IMR-90 (cell line): ENCODE data around the gene NAV2. TPM values are rescaled to one million over a fixed set of nuclear protein-coding genes. Genes with fewer than 3 reads are reported as not detected.

Experiments used
- ATAC-seq: fragments of 200-7000 bp; cut with Tn5 transposase; 2 replicates; pipeline ENCODE4 v1.9.1; 2020; ENCODE audit warnings: low read depth, mild to moderate bottlenecking, moderate library complexity
- BruUV-seq: library from RNA; stranded (reverse); fragments of 400-500 nt; replicated peaks from 2 replicates; lab custom pipeline; 2021; lab: Mats Ljungman, UMichigan
- CTCF ChIA-PET: fragments of 300-600 bp; formaldehyde crosslinking; extraction: SDS; loops from one replicate; lab custom pipeline; 2021; ENCODE audit warnings: antibody characterized with exemption; lab: Yijun Ruan, JAX
- POLR2A ChIA-PET: fragments of 300-600 bp; sonication (Branson Sonifier 250); formaldehyde crosslinking; loops from one replicate; lab custom pipeline; 2022; ENCODE audit warnings: antibody characterized with exemption; ENCODE audit not compliant: unreplicated experiment; lab: Charles Lee
- DNase-seq: peaks from one replicate; pipeline ENCODE4 v3.0.0; 2013
- H2AFZ ChIP-seq: replicated peaks from 2 replicates; pipeline ENCODE3; 2013; ENCODE audit warnings: low read length, mild to moderate bottlenecking; ENCODE audit not compliant: poor library complexity
- H2AK5ac ChIP-seq: 2 replicates; pipeline ENCODE4 v1.6.1; 2013; ENCODE audit warnings: low read depth, low read length, inconsistent platforms
- H2AK9ac ChIP-seq: replicated peaks from 2 replicates; pipeline ENCODE3; 2013; ENCODE audit warnings: mild to moderate bottlenecking, low read depth, low read length, moderate library complexity; ENCODE audit not compliant: poor library complexity
- H2BK120ac ChIP-seq: 2 replicates; pipeline ENCODE4 v1.6.1; 2013; ENCODE audit warnings: low read depth, low read length, inconsistent platforms
- H2BK15ac ChIP-seq: 3 replicates; pipeline ENCODE4 v1.6.1; 2013; ENCODE audit warnings: low read depth, low read length, inconsistent platforms
- H2BK20ac ChIP-seq: 2 replicates; pipeline ENCODE4 v1.6.1; 2013; ENCODE audit warnings: low read depth, mild to moderate bottlenecking, inconsistent platforms, low read length, moderate library complexity
- H2BK5ac ChIP-seq: 2 replicates; pipeline ENCODE4 v1.6.1; 2013; ENCODE audit warnings: mild to moderate bottlenecking, low read depth, low read length, inconsistent platforms; ENCODE audit not compliant: poor library complexity, severe bottlenecking
- H3K14ac ChIP-seq: replicated peaks from 2 replicates; pipeline ENCODE4 v1.6.1; 2013; ENCODE audit warnings: low read depth, low read length, inconsistent platforms
- H3K18ac ChIP-seq: 2 replicates; pipeline ENCODE4 v1.6.1; 2013; ENCODE audit warnings: low read depth, low read length, control low read depth
- H3K23ac ChIP-seq: 2 replicates; pipeline ENCODE4 v1.6.1; 2013; ENCODE audit warnings: low read depth, low read length, inconsistent platforms
- H3K27ac ChIP-seq: 2 replicates; pipeline ENCODE4 v1.5.1; 2013; ENCODE audit warnings: mild to moderate bottlenecking, control low read depth, low read length; ENCODE audit not compliant: insufficient read depth
- H3K27me3 ChIP-seq: 2 replicates; pipeline ENCODE4 v1.6.1; 2013; ENCODE audit warnings: low read length; ENCODE audit not compliant: control insufficient read depth, insufficient read depth
- H3K36me3 ChIP-seq: 2 replicates; pipeline ENCODE4 v1.6.1; 2013; ENCODE audit warnings: low read length, mixed read lengths; ENCODE audit not compliant: control insufficient read depth, insufficient read depth
- H3K4ac ChIP-seq: 2 replicates; pipeline ENCODE4 v1.6.1; 2013; ENCODE audit warnings: low read depth, low read length, inconsistent platforms
- H3K4me1 ChIP-seq: 2 replicates; pipeline ENCODE4 v1.6.1; 2013; ENCODE audit warnings: low read length, mixed read lengths; ENCODE audit not compliant: control insufficient read depth, insufficient read depth
- H3K4me2 ChIP-seq: 2 replicates; pipeline ENCODE4 v1.6.1; 2013; ENCODE audit warnings: low read depth, mild to moderate bottlenecking, control low read depth, low read length, moderate library complexity
- H3K4me3 ChIP-seq: 2 replicates; pipeline ENCODE4 v1.5.1; 2013; ENCODE audit warnings: low read depth, mild to moderate bottlenecking, control low read depth, low read length, moderate library complexity; ENCODE audit not compliant: insufficient read depth
- H3K56ac ChIP-seq: 2 replicates; pipeline ENCODE4 v1.6.1; 2013; ENCODE audit warnings: low read length, inconsistent platforms; ENCODE audit not compliant: insufficient read depth; ENCODE audit errors: extremely low read depth
- H3K79me1 ChIP-seq, 2 experiments: 2 replicates each; pipeline ENCODE4 v1.6.1; 2013; ENCODE audit warnings: low read length in 2 of 2, inconsistent platforms in 1 of 2, low read depth in 1 of 2
- H3K9ac ChIP-seq: 2 replicates; pipeline ENCODE4 v1.6.1; 2013; ENCODE audit warnings: low read depth, low read length, control low read depth
- H3K9me1 ChIP-seq: 2 replicates; pipeline ENCODE4 v1.6.1; 2013; ENCODE audit warnings: low read length, inconsistent platforms; ENCODE audit not compliant: insufficient read depth
- H3K9me3 ChIP-seq: 2 replicates; pipeline ENCODE4 v1.6.1; 2013; ENCODE audit warnings: low read length; ENCODE audit not compliant: control insufficient read depth, insufficient read depth
- H4K20me1 ChIP-seq: 2 replicates; pipeline ENCODE4 v1.6.1; 2013; ENCODE audit warnings: low read length, inconsistent platforms; ENCODE audit not compliant: insufficient read depth
- H4K5ac ChIP-seq: 2 replicates; pipeline ENCODE4 v1.6.1; 2013; ENCODE audit warnings: mild to moderate bottlenecking, low read depth, low read length, control low read depth
- H4K8ac ChIP-seq, 2 experiments: 2 replicates each; pipeline ENCODE4 v1.6.1; 2013; ENCODE audit warnings: low read depth in 2 of 2, low read length in 2 of 2, control low read depth in 1 of 2, inconsistent platforms in 1 of 2
- H4K91ac ChIP-seq: 2 replicates; pipeline ENCODE4 v1.6.1; 2013; ENCODE audit warnings: low read depth, low read length, inconsistent platforms; ENCODE audit not compliant: insufficient read depth
- CEBPB ChIP-seq: IDR thresholded peaks from 2 replicates; pipeline ENCODE4 v1.6.1; 2012; ENCODE audit warnings: low read depth, low read length, improper control_type of control experiment
- CHD1 ChIP-seq: IDR thresholded peaks from 2 replicates; pipeline ENCODE4 v1.6.1; 2012; ENCODE audit warnings: low read depth, low read length, improper control_type of control experiment
- FOS ChIP-seq: fragments of 150-350 bp; IDR thresholded peaks from 2 replicates; pipeline ENCODE4 v1.6.1; 2016; ENCODE audit warnings: low read depth, low read length
- MXI1 ChIP-seq: IDR thresholded peaks from 2 replicates; pipeline ENCODE4 v1.6.1; 2012; ENCODE audit warnings: low read depth, mild to moderate bottlenecking, low read length, moderate library complexity, borderline replicate concordance
- RAD21 ChIP-seq: IDR thresholded peaks from 2 replicates; pipeline ENCODE4 v1.6.1; 2012; ENCODE audit warnings: low read length, improper control_type of control experiment
- RCOR1 ChIP-seq: IDR thresholded peaks from 2 replicates; pipeline ENCODE4 v1.6.1; 2012; ENCODE audit warnings: mild to moderate bottlenecking, low read length, improper control_type of control experiment; ENCODE audit not compliant: insufficient replicate concordance
- RFX5 ChIP-seq: IDR thresholded peaks from 2 replicates; pipeline ENCODE4 v1.8.0; 2012; ENCODE audit warnings: low read depth, mild to moderate bottlenecking, low read length, moderate library complexity
- WGBS, 2 experiments: methylation state at CpG; one replicate each; pipeline versions ENCODE4 v1.1.5 to v1.1.7; 2013; ENCODE audit warnings: missing lambda C conversion rate in 2 of 2; ENCODE audit not compliant: insufficient read length in 1 of 2; ENCODE audit errors: extremely low coverage in 2 of 2; 5-methylcytosine and 5-hydroxymethylcytosine counted together
- dilution Hi-C: fragments of 300-500 bp; cut with HindIII; formaldehyde crosslinking; loops from one replicate; pipeline ENCODE4 v1.14.3; 2018; ENCODE audit warnings: low sequenced_read_pairs; ENCODE audit not compliant: unreplicated experiment
- in situ Hi-C: fragments of 300-500 bp; cut with MboI; formaldehyde crosslinking; loops from 3 replicates; pipeline ENCODE4 v1.14.3; 2019; ENCODE audit warnings: low sequenced_read_pairs, inconsistent platforms, mixed read lengths
- intact Hi-C: fragments of 100-400 bp; cut with micrococcal nuclease; formaldehyde crosslinking; loops from 2 replicates; pipeline ENCODE4 v1.10.0; 2022
- polyA plus RNA-seq, 3 experiments: library from polyadenylated mRNA; depleted of rRNA; stranded (reverse); fragments of >200 nt; gene quantifications; 2 replicates each; pipeline ENCODE4 v1.2.3, GENCODE V29; 2012; ENCODE audit warnings: low replicate concordance in 1 of 3
- total RNA-seq: library from RNA; depleted of rRNA; stranded (reverse); fragments of >200 nt; gene quantifications from 2 replicates; pipeline ENCODE4 v1.2.3, GENCODE V29; 2012
- TF ChIP-seq, protein P1 (sequence below): fragments of 150-350 bp; IDR thresholded peaks from 2 replicates; pipeline ENCODE4 v1.6.1; 2017; ENCODE audit warnings: mild to moderate bottlenecking, antibody characterized with exemption, low read length, low read depth
- TF ChIP-seq, protein P2 (sequence below): fragments of 150-350 bp; IDR thresholded peaks from 2 replicates; pipeline ENCODE4 v1.6.1; 2016; ENCODE audit warnings: low read depth, mild to moderate bottlenecking, low read length, moderate library complexity, borderline replicate concordance

NAV2 gene
- total and polyA plus RNA-seq, 2 of the 4 experiments (the other 2 are of a cell fraction), result 4.5 to 12.6 TPM

DNA sequence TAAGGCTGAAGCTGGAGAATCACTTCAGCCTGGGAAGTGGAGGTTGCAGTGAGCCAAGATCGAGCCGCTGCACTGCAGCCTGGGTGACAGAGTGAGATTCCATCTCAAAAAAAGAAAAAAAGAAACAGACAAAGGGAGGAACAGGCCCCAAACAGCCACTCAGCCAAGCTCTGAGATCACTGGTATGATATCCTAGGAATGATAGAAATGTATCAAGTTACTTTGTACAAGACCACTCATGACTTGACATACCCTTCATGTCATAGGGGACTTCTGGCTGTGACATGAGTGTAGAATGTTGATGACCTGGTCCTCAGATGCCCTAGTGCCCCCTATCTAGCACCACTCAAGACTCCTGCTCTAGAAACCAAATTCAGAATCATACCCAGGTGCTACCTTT lies 216.5 kb downstream of the NAV2 start:
- POLR2A ChIA-PET, result no interaction called here

More for the DNA sequence above, 216.5 kb downstream of the NAV2 start:
- no TSS peak for BruUV-seq
- Histone ChIP-seq H3K4ac (peak overlapping the region; percentile 77; the same call in 1 of the 2 replicates), H2AFZ (no peak overlapping the region), H3K9me1 (peaks cover 7% of the 10 kb centered on the region), H3K9me3 (no peaks in the 10 kb centered on the region), H2BK120ac (peak overlapping the region; percentile 77; the same call in 1 of the 2 replicates), H2AK5ac (peak overlapping the region; percentile 60; the same call in 1 of the 2 replicates), H2BK20ac (peak overlapping the region; percentile 68), H2AK9ac (no peak overlapping the region), H3K18ac (0 out of 2 replicates have a peak overlapping the region, but pooled peaks have one; percentile 36), H3K4me1 (peaks cover 8% of the 10 kb centered on the region), H4K5ac (no peak overlapping the region), H2BK15ac (no peak overlapping the region), H3K27ac (no peak overlapping the region), H3K56ac (no peak overlapping the region), H4K91ac (no peak overlapping the region), H3K4me3 (no peak overlapping the region), H3K79me1 (peaks cover 25 to 30% of the 10 kb centered on the region in 2 experiments; a peak in 3 of 4 replicates), H3K23ac (0 out of 2 replicates have a peak overlapping the region, but pooled peaks have one; percentile 11), H3K9ac (no peak overlapping the region), H3K4me2 (no peak overlapping the region), H3K14ac (0 out of 2 replicates have a peak overlapping the region, but pooled peaks have one; percentile 71), H3K27me3 (no peaks in the 10 kb centered on the region), H4K8ac (peak overlapping the region in 1 of 2 experiments; percentile 61; a peak in 1 of 4 replicates), H4K20me1 (no peaks in the 10 kb centered on the region), H3K36me3 (peaks cover 12% of the 10 kb centered on the region), H2BK5ac (no peak overlapping the region)
- DNase-seq, result no peak
- in situ Hi-C loops (loop anchor here (25.0 kb wide), 2 partner anchors 433 to 683 kb away; partner anchors contain the start of gene HTATIP2), dilution Hi-C loops (no loop called here), intact Hi-C loops (no loop called here)
- CTCF ChIA-PET, result no interaction called here
- no peak for TF ChIP-seq MXI1
- no peak for TF ChIP-seq FOS
- TF ChIP-seq CEBPB, result no peak
- no peak for TF ChIP-seq RFX5
- TF ChIP-seq, protein P1, sequence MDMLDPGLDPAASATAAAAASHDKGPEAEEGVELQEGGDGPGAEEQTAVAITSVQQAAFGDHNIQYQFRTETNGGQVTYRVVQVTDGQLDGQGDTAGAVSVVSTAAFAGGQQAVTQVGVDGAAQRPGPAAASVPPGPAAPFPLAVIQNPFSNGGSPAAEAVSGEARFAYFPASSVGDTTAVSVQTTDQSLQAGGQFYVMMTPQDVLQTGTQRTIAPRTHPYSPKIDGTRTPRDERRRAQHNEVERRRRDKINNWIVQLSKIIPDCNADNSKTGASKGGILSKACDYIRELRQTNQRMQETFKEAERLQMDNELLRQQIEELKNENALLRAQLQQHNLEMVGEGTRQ, result no peak
- no peak for TF ChIP-seq RAD21
- TF ChIP-seq, protein P2, sequence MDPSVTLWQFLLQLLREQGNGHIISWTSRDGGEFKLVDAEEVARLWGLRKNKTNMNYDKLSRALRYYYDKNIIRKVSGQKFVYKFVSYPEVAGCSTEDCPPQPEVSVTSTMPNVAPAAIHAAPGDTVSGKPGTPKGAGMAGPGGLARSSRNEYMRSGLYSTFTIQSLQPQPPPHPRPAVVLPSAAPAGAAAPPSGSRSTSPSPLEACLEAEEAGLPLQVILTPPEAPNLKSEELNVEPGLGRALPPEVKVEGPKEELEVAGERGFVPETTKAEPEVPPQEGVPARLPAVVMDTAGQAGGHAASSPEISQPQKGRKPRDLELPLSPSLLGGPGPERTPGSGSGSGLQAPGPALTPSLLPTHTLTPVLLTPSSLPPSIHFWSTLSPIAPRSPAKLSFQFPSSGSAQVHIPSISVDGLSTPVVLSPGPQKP, result no peak
- TF ChIP-seq RCOR1, result no peak
- no peak for TF ChIP-seq CHD1
- no CpG with 5 or more reads among the region's 2 CpGs for WGBS, 2 experiments
- ATAC-seq, result peak; percentile 45
